ENCODE results near the gene MMP15. TPM values are rescaled to one million over a fixed set of nuclear protein-coding genes. Genes with fewer than 3 reads are reported as not detected.
"Not testable (repeated sequence)": the region's sequence is repeated elsewhere in the genome, so short reads cannot be mapped to it uniquely, and the experiment has no call there.

The MMP15 gene
- total and polyA plus RNA-seq, 2 of the 13 experiments (the other 11 are each of a cell fraction or from before 2014, with no cell fraction given): 35.2 to 44.9 TPM

DNA sequence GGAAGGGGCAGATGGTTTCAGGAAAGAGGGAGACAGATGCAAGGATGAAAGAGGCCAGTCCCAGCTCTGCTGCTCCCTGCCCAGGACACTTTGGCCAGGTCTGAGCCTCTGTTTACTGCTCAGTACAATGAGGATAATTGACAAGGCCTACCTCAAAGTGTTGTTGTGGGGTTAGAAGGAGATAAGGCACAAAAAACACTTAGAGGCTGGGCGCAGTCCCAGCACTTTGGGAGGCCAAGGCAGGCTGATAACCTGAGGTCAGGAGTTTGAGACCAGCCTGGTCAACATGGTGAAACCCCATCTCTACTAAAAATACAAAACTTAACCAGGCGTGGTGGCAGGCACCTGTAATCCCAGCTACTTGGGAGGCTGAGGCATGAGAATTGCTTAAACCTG lies 47.5 kb upstream of the MMP15 start:
- H2AFZ ChIP-seq (ENCODE audit: low read length): not testable (repeated sequence)

DNA sequence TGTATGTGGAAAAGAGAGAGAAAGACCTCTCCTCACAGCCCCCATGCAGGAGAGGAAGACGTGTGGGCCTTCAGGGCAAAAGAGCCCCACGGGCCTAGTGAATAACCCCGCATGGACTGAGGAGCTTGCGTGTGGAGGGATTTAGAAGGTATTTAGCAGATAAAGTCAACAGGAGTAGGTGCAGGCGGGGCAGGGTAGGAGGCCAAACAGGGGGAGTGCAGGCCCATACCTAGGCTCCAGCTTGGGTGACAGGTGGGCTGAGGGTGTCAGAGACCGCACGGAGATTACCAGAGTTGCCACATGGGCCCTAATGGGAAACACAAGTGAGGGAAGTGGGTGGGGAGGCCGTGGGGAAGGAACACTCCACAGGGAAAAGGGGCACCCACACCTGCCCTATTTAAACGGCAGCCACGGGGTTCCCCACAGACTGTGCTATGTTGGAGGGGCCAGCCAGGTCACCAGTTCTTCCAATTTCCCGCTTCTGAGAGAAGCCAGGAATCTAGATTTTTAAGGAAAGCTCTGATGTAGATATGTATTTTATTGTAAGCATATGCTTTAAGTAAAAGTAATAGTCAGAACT lies 46.5 kb upstream of the MMP15 start:
- WGBS (ENCODE audit: low lambda C conversion rate): 37% methylated on average over 11 of the region's 11 CpGs
- H3K4me3 ChIP-seq (replicated peaks in 1 of 3; ENCODE audit: insufficient read depth in 1 of 3, low read depth in 2 of 3, low read length in 3 of 3): no peak overlapping the region
- H3K79me2 ChIP-seq (ENCODE audit: insufficient read depth, low read length): no peaks in the 10 kb centered on the region
- H4K20me1 ChIP-seq (ENCODE audit: insufficient read depth, low read length): no peaks in the 10 kb centered on the region
- no peaks in the 10 kb centered on the region for H3K36me3 ChIP-seq (replicated peaks in 1 of 2; ENCODE audit: control insufficient read depth in 1 of 2, insufficient read depth in 2 of 2, low read length in 2 of 2)
- POLR2A ChIA-PET: no interaction called here
- intact Hi-C loops (cut with micrococcal nuclease; ENCODE audit: unreplicated experiment): no loop called here
- H3K9me3 ChIP-seq (ENCODE audit: low read length): no peaks in the 10 kb centered on the region
- in situ Hi-C loops (cut with HindIII; ENCODE audit: extremely low pct_ligation_motif_present, low pct_unique_long_range_greater_than_20kb): no loop called here
- H3K4me1 ChIP-seq (ENCODE audit: insufficient read depth, low read length): peaks cover 4% of the 10 kb centered on the region
- no peak overlapping the region for H2AFZ ChIP-seq (ENCODE audit: low read length)
- no peak for ATAC-seq
- TF ChIP-seq ZNF652 (CRISPR knock-in tag; IDR thresholded peaks at IDR 0.05; ENCODE audit: borderline replicate concordance, low read depth): no peak
- H3K4me2 ChIP-seq (ENCODE audit: low read depth, low read length): no peak overlapping the region
- no peak for DNase-seq (ENCODE audit: low spot score)
- CTCF ChIA-PET (ENCODE audit: low intra/inter-chr PET ratio, low total read pairs): no interaction called here
- BruUV-seq (replicated peaks): no TSS peak
- H3K27ac ChIP-seq (ENCODE audit: extremely low read length, insufficient read depth, low read length): no peak overlapping the region
- no peak overlapping the region for H3K9ac ChIP-seq (ENCODE audit: insufficient read depth, low read depth, low read length)
- no peak for FAIRE-seq
- peaks cover 0 to 20% of the 10 kb centered on the region in 2 experiments; a peak in 4 of 5 replicates for H3K27me3 ChIP-seq (ENCODE audit: control insufficient read depth in 1 of 2, insufficient read depth in 2 of 2, low read length in 2 of 2)

More for the DNA sequence above, 47.5 kb upstream of the MMP15 start:
- H3K79me2 ChIP-seq (ENCODE audit: insufficient read depth, low read length); H3K9ac ChIP-seq (ENCODE audit: insufficient read depth, low read depth, low read length); H3K4me3 ChIP-seq (replicated peaks in 1 of 3; ENCODE audit: insufficient read depth in 1 of 3, low read depth in 2 of 3, low read length in 3 of 3); ATAC-seq; H3K4me1 ChIP-seq (ENCODE audit: insufficient read depth, low read length); H3K27ac ChIP-seq (ENCODE audit: extremely low read length, insufficient read depth, low read length); H3K4me2 ChIP-seq (ENCODE audit: low read depth, low read length); H4K20me1 ChIP-seq (ENCODE audit: insufficient read depth, low read length); POLR2A ChIA-PET; H3K9me3 ChIP-seq (ENCODE audit: low read length); FAIRE-seq; BruUV-seq (replicated peaks); H3K36me3 ChIP-seq (replicated peaks in 1 of 2; ENCODE audit: control insufficient read depth in 1 of 2, insufficient read depth in 2 of 2, low read length in 2 of 2); in situ Hi-C loops (cut with HindIII; ENCODE audit: extremely low pct_ligation_motif_present, low pct_unique_long_range_greater_than_20kb); DNase-seq (ENCODE audit: low spot score); intact Hi-C loops (cut with micrococcal nuclease; ENCODE audit: unreplicated experiment): not testable (repeated sequence)
- WGBS (ENCODE audit: low lambda C conversion rate): 48% methylated on average over 2 of the region's 2 CpGs
- H3K27me3 ChIP-seq (ENCODE audit: control insufficient read depth in 1 of 2, insufficient read depth in 2 of 2, low read length in 2 of 2): peaks cover 3 to 20% of the 10 kb centered on the region in 2 experiments; a peak in 4 of 5 replicates
- 0 out of 2 replicates have a peak, but pooled peaks have one; percentile 47 for TF ChIP-seq ZNF788 (CRISPR knock-in tag; IDR thresholded peaks at IDR 0.05; ENCODE audit: borderline replicate concordance)
- CTCF ChIA-PET (ENCODE audit: low intra/inter-chr PET ratio, low total read pairs): interaction anchor here (0.7 kb wide), 1 partner anchor 79 kb away, joined by 3 read pairs; no protein-coding TSS in a partner anchor

Data from HepG2 (cell line).